DOHH2 (cell line): ENCODE measurements around the gene SH3D19.

ENCODE experiments used
- EZH2phosphoT487 ChIP-seq: fragments of 200-600 bp; sonication (generic); IDR thresholded peaks from 2 replicates; pipeline ENCODE4 v1.6.1; 2017; ENCODE audit warnings: borderline replicate concordance, mild to moderate bottlenecking, antibody characterized with exemption, low read length, moderate library complexity, mixed read lengths
- TF ChIP-seq, protein P1 (sequence below): fragments of 200-600 bp; sonication (generic); IDR thresholded peaks from one replicate; pipeline ENCODE4 v1.5.1; 2014; ENCODE audit warnings: antibody characterized with exemption, mild to moderate bottlenecking, low read depth, low read length; ENCODE audit not compliant: poor library complexity, severe bottlenecking

GRCh38 chr4:151148261-151148660, 177.1 kb downstream of the SH3D19 start:
- TF ChIP-seq, protein P1, sequence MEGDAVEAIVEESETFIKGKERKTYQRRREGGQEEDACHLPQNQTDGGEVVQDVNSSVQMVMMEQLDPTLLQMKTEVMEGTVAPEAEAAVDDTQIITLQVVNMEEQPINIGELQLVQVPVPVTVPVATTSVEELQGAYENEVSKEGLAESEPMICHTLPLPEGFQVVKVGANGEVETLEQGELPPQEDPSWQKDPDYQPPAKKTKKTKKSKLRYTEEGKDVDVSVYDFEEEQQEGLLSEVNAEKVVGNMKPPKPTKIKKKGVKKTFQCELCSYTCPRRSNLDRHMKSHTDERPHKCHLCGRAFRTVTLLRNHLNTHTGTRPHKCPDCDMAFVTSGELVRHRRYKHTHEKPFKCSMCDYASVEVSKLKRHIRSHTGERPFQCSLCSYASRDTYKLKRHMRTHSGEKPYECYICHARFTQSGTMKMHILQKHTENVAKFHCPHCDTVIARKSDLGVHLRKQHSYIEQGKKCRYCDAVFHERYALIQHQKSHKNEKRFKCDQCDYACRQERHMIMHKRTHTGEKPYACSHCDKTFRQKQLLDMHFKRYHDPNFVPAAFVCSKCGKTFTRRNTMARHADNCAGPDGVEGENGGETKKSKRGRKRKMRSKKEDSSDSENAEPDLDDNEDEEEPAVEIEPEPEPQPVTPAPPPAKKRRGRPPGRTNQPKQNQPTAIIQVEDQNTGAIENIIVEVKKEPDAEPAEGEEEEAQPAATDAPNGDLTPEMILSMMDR, result no peak
- TF ChIP-seq EZH2phosphoT487, result no peak
